Vagina (tissue), 2 donors: ENCODE results near the gene THRAP3.

Source experiments
- CTCF ChIP-seq, 3 experiments: fragments of 450-650 bp in 2 of 3; fragments of 200-600 bp in 1 of 3; sonication (generic) in 1 of 3; IDR thresholded peaks; one replicate each; pipeline ENCODE4 v1.5.1; 2017 to 2019; ENCODE audit warnings: antibody characterized with exemption in 3 of 3, mild to moderate bottlenecking in 2 of 3, moderate library complexity in 2 of 3
- POLR2A ChIP-seq, 2 donors: fragments of 450-650 bp; IDR thresholded peaks; one replicate each; pipeline ENCODE4 v1.6.1; 2017; ENCODE audit warnings: antibody characterized with exemption in 2 of 2, mild to moderate bottlenecking in 2 of 2, moderate library complexity in 2 of 2
- POLR2AphosphoS5 ChIP-seq, 2 donors: sonication (generic); formaldehyde crosslinking; IDR thresholded peaks; one replicate each; pipeline ENCODE4 v1.9.0; 2017; ENCODE audit warnings: antibody characterized with exemption in 2 of 2, mild to moderate bottlenecking in 2 of 2, low read depth in 1 of 2; ENCODE audit not compliant: insufficient read depth in 1 of 2

GRCh38 chr1:36287595-36287994 lies 63.4 kb downstream of the THRAP3 start:
- no peak for TF ChIP-seq POLR2A (IDR thresholded peaks at IDR 0.05)
- no peak for TF ChIP-seq CTCF (IDR thresholded peaks at IDR 0.05)
- no peak for TF ChIP-seq POLR2AphosphoS5 (IDR thresholded peaks at IDR 0.05; ENCODE audit: insufficient read depth in 1 of 2, low read depth in 1 of 2)
